Activated T-cell treated with anti-CD3 and anti-CD28 coated beads, Interleukin-2, amount 50 U/mL, for 24 hours (primary cell): Measurements from ENCODE around the gene CT55.
"Not testable (repeated sequence)": the region's sequence is repeated elsewhere in the genome, so short reads cannot be mapped to it uniquely, and the experiment has no call there.

ENCODE experiments used
- DNase-seq: peaks from one replicate; pipeline ENCODE4 v3.0.0-alpha.2; 2020
- H3K27ac Mint-ChIP-seq: 2 replicates; pipeline ENCODE4 v1.8.0; 2020; ENCODE audit warnings: mild to moderate bottlenecking, mixed read lengths
- H3K27me3 Mint-ChIP-seq: 2 replicates; pipeline ENCODE4 v1.8.0; 2020; ENCODE audit warnings: mixed read lengths
- H3K36me3 Mint-ChIP-seq: 2 replicates; pipeline ENCODE4 v1.8.0; 2020; ENCODE audit warnings: low read depth, mixed read lengths
- H3K4me1 Mint-ChIP-seq: 2 replicates; pipeline ENCODE4 v1.8.0; 2020; ENCODE audit warnings: low read depth, mixed read lengths
- H3K4me3 Mint-ChIP-seq: 2 replicates; pipeline ENCODE4 v1.8.0; 2020; ENCODE audit warnings: mild to moderate bottlenecking, moderate library complexity, mixed read lengths
- H3K9me3 Mint-ChIP-seq: 2 replicates; pipeline ENCODE4 v1.8.0; 2020; ENCODE audit warnings: mixed read lengths

Gene CT55

DNA sequence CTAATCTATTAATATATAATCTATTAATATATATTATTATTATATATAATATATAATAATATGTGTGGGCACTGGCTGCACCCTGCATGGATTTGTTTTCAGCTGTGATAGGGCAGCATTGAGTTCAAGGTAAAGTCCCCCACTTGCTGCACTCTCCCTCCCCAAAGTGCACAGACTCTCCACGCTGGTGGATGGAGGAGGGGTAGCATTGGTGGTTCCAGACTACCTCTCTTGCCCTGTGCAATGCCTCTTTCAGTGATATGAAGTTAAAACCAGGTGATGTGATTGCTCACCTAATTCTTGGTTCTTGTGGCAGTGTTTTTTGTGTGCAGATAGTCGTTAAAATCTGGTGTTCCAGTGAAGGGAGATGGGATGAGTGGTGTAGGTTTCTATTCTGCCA lies 55.1 kb downstream of the CT55 start:
- not testable (repeated sequence) for H3K36me3 Mint-ChIP-seq, H3K4me1 Mint-ChIP-seq, H3K4me3 Mint-ChIP-seq, H3K9me3 Mint-ChIP-seq, H3K27ac Mint-ChIP-seq, DNase-seq
- H3K27me3 Mint-ChIP-seq, result peaks cover 19% of the 10 kb centered on the region

GRCh38 chrX:135114392-135114791 lies 56.8 kb downstream of the CT55 start:
- Mint-ChIP-seq H3K36me3 (no peaks in the 10 kb centered on the region), H3K27ac (no peak overlapping the region)
- no peak for DNase-seq

DNA sequence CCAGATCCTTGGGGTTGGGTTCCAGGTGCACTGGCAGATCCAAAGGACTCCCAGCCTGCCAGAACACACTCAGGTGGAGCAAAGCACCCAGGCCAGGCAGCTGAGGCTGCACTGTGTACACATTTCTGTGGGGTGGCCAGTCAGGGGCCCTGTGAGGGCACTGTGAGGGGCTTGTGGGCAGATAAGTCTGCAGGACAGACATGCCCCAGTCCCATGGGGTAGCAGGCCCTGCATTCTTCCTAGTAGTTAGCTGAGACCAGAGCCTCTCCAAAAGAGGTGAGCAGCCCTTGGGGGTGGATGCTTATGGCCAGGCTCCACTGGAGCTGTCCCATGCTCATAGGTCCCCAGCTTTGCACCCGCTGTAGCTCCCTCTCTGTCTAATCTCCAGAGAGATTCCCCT lies 58.5 kb downstream of the CT55 start:
- H3K27ac Mint-ChIP-seq, result no peak overlapping the region
- H3K27me3 Mint-ChIP-seq, result peaks cover 45% of the 10 kb centered on the region
- no peaks in the 10 kb centered on the region for H3K9me3 Mint-ChIP-seq
- H3K4me3 Mint-ChIP-seq, result no peak overlapping the region
- no peaks in the 10 kb centered on the region for H3K4me1 Mint-ChIP-seq
- no peaks in the 10 kb centered on the region for H3K36me3 Mint-ChIP-seq
- DNase-seq, result no peak

More at GRCh38 chrX:135114392-135114791, 56.8 kb downstream of the CT55 start:
- no peaks in the 10 kb centered on the region for H3K4me1 Mint-ChIP-seq
- H3K27me3 Mint-ChIP-seq, result peaks cover 31% of the 10 kb centered on the region
- no peak overlapping the region for H3K4me3 Mint-ChIP-seq
- H3K9me3 Mint-ChIP-seq, result no peaks in the 10 kb centered on the region

- Mint-ChIP-seq H3K27me3 (peaks cover 46% of the 10 kb centered on the region), H3K4me1 (no peaks in the 10 kb centered on the region), H3K4me3 (no peak overlapping the region), H3K36me3 (no peaks in the 10 kb centered on the region), H3K27ac (no peak overlapping the region), H3K9me3 (no peaks in the 10 kb centered on the region)
- DNase-seq, result peak; percentile 39
These were observed 59.0 kb downstream of the CT55 start for GRCh38 chrX:135112096-135112729.

GRCh38 chrX:135109554-135109953 lies 61.6 kb downstream of the CT55 start:
- no peaks in the 10 kb centered on the region for H3K4me1 Mint-ChIP-seq
- no peak overlapping the region for H3K27ac Mint-ChIP-seq
- peaks cover 66% of the 10 kb centered on the region for H3K27me3 Mint-ChIP-seq
- no peaks in the 10 kb centered on the region for H3K9me3 Mint-ChIP-seq
- no peak for DNase-seq
- no peak overlapping the region for H3K4me3 Mint-ChIP-seq
- H3K36me3 Mint-ChIP-seq, result no peaks in the 10 kb centered on the region
